Activated CD4-positive, alpha-beta memory T cell treated with anti-CD3 and anti-CD28 coated beads, Interleukin-2, amount 10 ng/mL, durations not matched to agents 7 days and 5 days (primary cell): ENCODE measurements around the gene TLCD1. TPM values are rescaled to one million over a fixed set of nuclear protein-coding genes. Genes with fewer than 3 reads are reported as not detected.
"Not testable (repeated sequence)": the region's sequence is repeated elsewhere in the genome, so short reads cannot be mapped to it uniquely, and the experiment has no call there.

ENCODE experiments used
- CTCF ChIA-PET: fragments of 350-600 bp; sonication (Branson Sonifier 250); formaldehyde crosslinking; loops from one replicate; lab custom pipeline; 2021; ENCODE audit warnings: antibody characterized with exemption, inconsistent platforms; lab: Charles Lee
- POLR2A ChIA-PET: fragments of 350-600 bp; sonication (Branson Sonifier 250); formaldehyde crosslinking; loops from one replicate; lab custom pipeline; 2021; ENCODE audit warnings: antibody characterized with exemption; lab: Charles Lee
- DNase-seq: peaks from one replicate; pipeline ENCODE4 v3.0.0-alpha.2; 2020
- H3K27ac Mint-ChIP-seq: one replicate; pipeline ENCODE4 v1.8.0; 2021; ENCODE audit warnings: mild to moderate bottlenecking, mixed read lengths
- H3K27me3 Mint-ChIP-seq: one replicate; pipeline ENCODE4 v1.8.0; 2021; ENCODE audit warnings: mixed read lengths
- H3K36me3 Mint-ChIP-seq: one replicate; pipeline ENCODE4 v1.8.0; 2021; ENCODE audit warnings: low read depth, mixed read lengths
- H3K4me1 Mint-ChIP-seq: one replicate; pipeline ENCODE4 v1.8.0; 2021; ENCODE audit warnings: mixed read lengths
- H3K4me3 Mint-ChIP-seq: one replicate; pipeline ENCODE4 v1.8.0; 2021; ENCODE audit warnings: mild to moderate bottlenecking, mixed read lengths
- H3K9me3 Mint-ChIP-seq: one replicate; pipeline ENCODE4 v1.8.0; 2021; ENCODE audit warnings: mixed read lengths
- total RNA-seq, 2 experiments: library from RNA; stranded (reverse); gene quantifications; one replicate each; pipeline ENCODE4 v1.2.3, GENCODE V29; 2021

The TLCD1 gene
- total RNA-seq, 2 experiments from 2014 or later, result 1.4 to 2.3 TPM

GRCh38 chr17:28724500-28725165 lies 1.4 kb downstream of the TLCD1 start:
- Mint-ChIP-seq H3K4me1 (peaks cover 72% of the 10 kb centered on the region), H3K9me3 (no peaks in the 10 kb centered on the region), H3K36me3 (peaks cover 59% of the 10 kb centered on the region), H3K27ac (peak overlapping the region; percentile 91), H3K4me3 (peak overlapping the region; percentile 90), H3K27me3 (no peaks in the 10 kb centered on the region)
- DNase-seq, result no peak
- CTCF ChIA-PET, result interaction anchor here (0.9 to 7.2 kb wide), 3 partner anchors 13 to 81 kb away, joined by 3 to 458 read pairs (median 4); partner anchors contain the start of genes PROCA1 and TRAF4
- POLR2A ChIA-PET, result interaction anchor here (1.2 to 15.7 kb wide), 8 partner anchors 14 to 227 kb away, joined by 3 to 426 read pairs (median 28); partner anchors contain the start of genes BLTP2, FLOT2, PHF12 and PROCA1

GRCh38 chr17:28723836-28724499 lies 2.1 kb downstream of the TLCD1 start:
- H3K36me3 Mint-ChIP-seq, result peaks cover 59% of the 10 kb centered on the region
- DNase-seq, result not testable (repeated sequence)

GRCh38 chr17:28723159-28723835 lies 2.7 kb downstream of the TLCD1 start:
- peaks cover 75% of the 10 kb centered on the region for H3K4me1 Mint-ChIP-seq
- H3K4me3 Mint-ChIP-seq, result peak overlapping the region; percentile 33
- H3K36me3 Mint-ChIP-seq, result peaks cover 59% of the 10 kb centered on the region
- DNase-seq, result no peak
- H3K9me3 Mint-ChIP-seq, result no peaks in the 10 kb centered on the region
- CTCF ChIA-PET, result interaction anchor here (0.7 to 7.2 kb wide), 2 partner anchors 23 to 80 kb away, joined by 4 to 458 read pairs; partner anchors contain the start of gene TRAF4
- POLR2A ChIA-PET, result interaction anchor here (4.5 to 15.7 kb wide), 3 partner anchors 23 to 227 kb away, joined by 32 to 426 read pairs (median 61); partner anchors contain the start of genes BLTP2, PHF12 and TRAF4
- peaks cover 3% of the 10 kb centered on the region for H3K27me3 Mint-ChIP-seq
- H3K27ac Mint-ChIP-seq, result peak overlapping the region; percentile 37

More at GRCh38 chr17:28723836-28724499, 2.1 kb downstream of the TLCD1 start:
- Mint-ChIP-seq H3K27ac (peak overlapping the region; percentile 91), H3K4me1 (peaks cover 72% of the 10 kb centered on the region), H3K4me3 (peak overlapping the region; percentile 90)
- H3K9me3 Mint-ChIP-seq, H3K27me3 Mint-ChIP-seq: not testable (repeated sequence)
- ChIA-PET POLR2A (interaction anchor here (1.7 to 15.7 kb wide), 4 partner anchors 13 to 174 kb away, joined by 8 to 426 read pairs (median 36); partner anchors contain the start of genes BLTP2, FLOT2, PROCA1 and TRAF4), CTCF (interaction anchor here (7.2 kb wide), 1 partner anchor 23 kb away, joined by 458 read pairs; the partner anchor contains the start of gene TRAF4)

DNA sequence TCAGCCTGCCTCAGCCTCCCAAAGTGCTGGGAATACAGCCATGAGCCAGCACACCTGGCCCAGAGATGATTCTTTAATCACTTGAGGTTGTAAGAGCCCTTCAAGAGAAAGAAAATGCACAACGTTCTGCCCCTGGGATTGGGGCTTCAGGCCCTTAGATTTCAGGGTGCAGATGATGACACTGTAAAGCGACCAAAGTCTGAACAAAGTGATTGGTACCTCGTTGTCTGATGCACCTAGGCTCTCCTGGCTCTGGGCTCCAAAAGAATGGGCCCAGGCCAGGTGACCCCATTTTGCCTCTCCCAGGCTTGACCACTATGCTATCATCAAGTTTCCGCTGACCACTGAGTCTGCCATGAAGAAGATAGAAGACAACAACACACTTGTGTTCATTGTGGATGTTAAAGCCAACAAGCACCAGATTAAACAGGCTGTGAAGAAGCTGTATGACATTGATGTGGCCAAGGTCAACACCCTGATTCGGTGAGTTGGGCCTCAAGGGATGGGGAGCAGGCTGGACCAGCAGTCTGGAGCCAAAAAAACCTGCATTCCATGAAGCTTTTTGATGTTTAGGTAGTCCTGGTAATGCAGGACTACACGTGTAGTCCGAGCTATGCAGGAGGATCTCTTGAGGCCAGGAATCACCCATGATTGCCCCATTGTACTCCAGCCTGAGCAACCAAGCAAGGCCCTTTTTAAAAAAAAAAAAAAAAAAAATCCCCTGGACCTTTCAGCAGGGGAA lies 3.4 kb downstream of the TLCD1 start:
- ChIA-PET CTCF (interaction anchor here (0.7 to 7.2 kb wide), 7 partner anchors 11 to 772 kb away, joined by 3 to 458 read pairs (median 4); partner anchors contain the start of genes PROCA1 and TRAF4), POLR2A (interaction anchor here (3.9 to 15.7 kb wide), 3 partner anchors 12 to 228 kb away, joined by 61 to 426 read pairs (median 86); partner anchors contain the start of genes PHF12, PROCA1 and TRAF4)
- no peak for DNase-seq
- Mint-ChIP-seq H3K27ac (peak overlapping the region; percentile 97), H3K4me3 (peak overlapping the region; percentile 97), H3K36me3 (peaks cover 59% of the 10 kb centered on the region), H3K4me1 (peaks cover 74% of the 10 kb centered on the region), H3K27me3 (peaks cover 8% of the 10 kb centered on the region), H3K9me3 (no peaks in the 10 kb centered on the region)

- peaks cover 12% of the 10 kb centered on the region for H3K27me3 Mint-ChIP-seq
- H3K9me3 Mint-ChIP-seq, DNase-seq: not testable (repeated sequence)
- H3K4me1 Mint-ChIP-seq, result peaks cover 66% of the 10 kb centered on the region
- ChIA-PET CTCF (interaction anchor here (1.5 to 2.4 kb wide), 5 partner anchors 7 to 231 kb away, joined by 3 to 20 read pairs (median 16); partner anchors contain the start of genes NEK8, PHF12 and PROCA1), POLR2A (interaction anchor here (0.9 to 15.7 kb wide), 13 partner anchors 8 to 230 kb away, joined by 3 to 426 read pairs (median 14); partner anchors contain the start of genes BLTP2, FAM222B, FLOT2 and NEK8)
- peak overlapping the region; percentile 97 for H3K27ac Mint-ChIP-seq
- H3K4me3 Mint-ChIP-seq, result peak overlapping the region; percentile 97
- H3K36me3 Mint-ChIP-seq, result peaks cover 59% of the 10 kb centered on the region
Observed at GRCh38 chr17:28720997-28721329, 5.1 kb downstream of the TLCD1 start.

DNA sequence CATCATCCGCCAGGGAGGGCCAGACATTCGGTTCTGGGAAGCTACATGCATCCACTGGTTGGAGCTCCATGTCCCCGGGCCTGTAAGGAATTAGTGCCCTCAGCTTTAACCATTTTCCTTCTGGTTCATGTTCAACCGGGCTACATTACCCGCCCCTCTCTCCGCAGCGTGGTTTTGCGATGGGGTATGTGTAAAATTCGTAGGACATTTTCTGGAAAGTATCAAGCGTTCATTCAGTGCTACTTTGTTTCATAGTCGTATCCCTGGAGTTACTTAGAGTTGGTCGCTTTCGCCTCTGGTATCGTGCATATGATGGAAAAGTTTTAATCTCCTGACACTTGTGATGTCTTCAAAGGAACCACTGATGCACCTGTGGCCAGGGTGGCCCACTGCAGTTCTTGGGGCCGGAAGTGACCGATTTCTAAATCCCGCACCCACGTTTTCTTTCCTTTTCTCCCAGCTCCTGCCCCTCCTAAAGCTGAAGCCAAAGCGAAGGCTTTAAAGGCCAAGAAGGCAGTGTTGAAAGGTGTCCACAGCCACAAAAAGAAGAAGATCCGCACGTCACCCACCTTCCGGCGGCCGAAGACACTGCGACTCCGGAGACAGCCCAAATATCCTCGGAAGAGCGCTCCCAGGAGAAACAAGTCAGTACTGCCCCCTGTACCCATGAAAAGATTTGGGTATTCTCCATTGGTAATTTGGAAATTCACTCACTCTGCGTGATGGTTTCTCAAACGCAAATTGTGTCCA lies 5.6 kb downstream of the TLCD1 start:
- peak; percentile 51 for DNase-seq
- ChIA-PET CTCF (interaction anchor here (0.6 to 2.4 kb wide), 17 partner anchors 8 to 914 kb away, joined by 3 to 20 read pairs (median 6); partner anchors contain the start of genes ALDOC, BLTP2, NEK8 and PHF12), POLR2A (interaction anchor here (0.8 to 15.7 kb wide), 23 partner anchors 8 to 897 kb away, joined by 3 to 426 read pairs (median 4); partner anchors contain the start of genes BLTP2, FAM222B, FLOT2 and NEK8)
- H3K4me3 Mint-ChIP-seq, result peak overlapping the region; percentile 97
- peaks cover 57% of the 10 kb centered on the region for H3K36me3 Mint-ChIP-seq
- peaks cover 17% of the 10 kb centered on the region for H3K27me3 Mint-ChIP-seq
- H3K27ac Mint-ChIP-seq, result peak overlapping the region; percentile 97
- H3K9me3 Mint-ChIP-seq, result no peaks in the 10 kb centered on the region
- peaks cover 63% of the 10 kb centered on the region for H3K4me1 Mint-ChIP-seq

- DNase-seq, result no peak
- H3K4me3 Mint-ChIP-seq, result peak overlapping the region; percentile 97
- H3K4me1 Mint-ChIP-seq, result peaks cover 49% of the 10 kb centered on the region
- H3K9me3 Mint-ChIP-seq, result no peaks in the 10 kb centered on the region
- ChIA-PET POLR2A (interaction anchor here (0.6 to 15.7 kb wide), 20 partner anchors 8 to 264 kb away, joined by 3 to 426 read pairs (median 6); partner anchors contain the start of genes BLTP2, FAM222B, FLOT2 and NEK8), CTCF (interaction anchor here (0.6 to 2.4 kb wide), 21 partner anchors 7 to 398 kb away, joined by 3 to 20 read pairs (median 5); partner anchors contain the start of genes ALDOC, BLTP2, IFT20 and NEK8)
- H3K27ac Mint-ChIP-seq, result peak overlapping the region; percentile 97
- H3K36me3 Mint-ChIP-seq, result peaks cover 43% of the 10 kb centered on the region
- H3K27me3 Mint-ChIP-seq, result peaks cover 25% of the 10 kb centered on the region
Observed at GRCh38 chr17:28719021-28719433, 7.0 kb downstream of the TLCD1 start.

- Mint-ChIP-seq H3K36me3 (peaks cover 37% of the 10 kb centered on the region), H3K4me3 (peak overlapping the region; percentile 44), H3K9me3 (no peaks in the 10 kb centered on the region), H3K27me3 (peaks cover 25% of the 10 kb centered on the region), H3K4me1 (peaks cover 43% of the 10 kb centered on the region), H3K27ac (peak overlapping the region; percentile 64)
- POLR2A ChIA-PET, result interaction anchor here (1.0 to 15.7 kb wide), 7 partner anchors 10 to 264 kb away, joined by 3 to 426 read pairs (median 31); partner anchors contain the start of genes BLTP2, NEK8, PHF12 and SDF2
- CTCF ChIA-PET, result interaction anchor here (1.5 to 1.7 kb wide), 2 partner anchors 46 to 119 kb away, joined by 3 to 8 read pairs; no protein-coding TSS in a partner anchor
- no peak for DNase-seq
Observed at GRCh38 chr17:28718333-28719020, 7.6 kb downstream of the TLCD1 start.

DNA sequence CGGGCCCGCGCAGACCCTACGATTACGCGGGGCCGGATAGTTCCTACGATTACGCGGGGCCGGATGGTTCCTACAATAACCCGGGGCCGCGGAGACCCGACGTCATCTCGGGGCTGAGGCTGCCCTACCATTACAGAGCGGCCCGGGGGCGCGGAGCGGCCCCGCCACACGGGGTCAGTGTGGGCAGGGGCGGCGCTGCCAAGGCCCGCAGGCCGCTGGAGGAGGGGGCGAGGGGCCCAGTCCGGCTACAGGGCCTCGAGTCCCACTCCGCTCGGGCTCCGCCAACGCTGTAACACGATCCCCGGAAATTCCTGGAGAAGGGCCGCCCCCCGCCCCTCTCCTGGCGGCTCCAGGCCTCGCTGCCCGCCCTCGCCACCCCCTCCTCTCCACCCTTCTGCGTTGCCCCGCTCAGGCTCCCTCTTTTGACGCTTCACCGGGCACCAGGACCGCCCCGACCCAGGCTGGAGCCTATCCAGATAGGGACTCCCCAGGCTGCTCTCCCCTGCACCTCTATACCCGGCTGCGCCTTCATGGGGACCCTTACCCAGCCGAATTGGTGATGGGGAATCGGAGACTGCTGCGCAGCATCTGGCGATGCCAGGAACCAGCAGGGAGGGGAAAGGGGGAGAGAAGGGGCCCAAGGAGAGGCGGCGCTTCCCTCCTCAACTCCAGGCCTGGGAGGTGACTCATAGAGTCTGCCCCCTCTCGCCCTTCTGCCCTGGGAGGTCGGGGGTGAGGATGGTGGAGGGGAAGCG lies 8.3 kb downstream of the TLCD1 start, which contains the start of gene RAB34:
Gene RAB34, minus strand, starts transcription at position 291 of the 755 bp plus-strand sequence. CDS start 602 bp downstream, outside the sequence.
- Mint-ChIP-seq H3K9me3 (no peaks in the 10 kb centered on the region), H3K4me1 (peaks cover 40% of the 10 kb centered on the region), H3K27me3 (peaks cover 25% of the 10 kb centered on the region), H3K4me3 (peak within 1 kb of the TSS; percentile 44), H3K36me3 (peaks cover 31% of the 10 kb centered on the region), H3K27ac (peak within 1 kb of the TSS; percentile 64)
- POLR2A ChIA-PET, result no interaction called here
- DNase-seq, result peak; percentile 23
- CTCF ChIA-PET, result interaction anchor here (2.3 kb wide), 1 partner anchor 9 kb away, joined by 15 read pairs; the partner anchor contains the start of genes NEK8 and TLCD1
